DMS 273 (cell line): Measurements from ENCODE around the gene HERC2.
"Not testable (repeated sequence)": the region's sequence is repeated elsewhere in the genome, so short reads cannot be mapped to it uniquely, and the experiment has no call there.

ENCODE experiments used
- DNase-seq: peaks from one replicate; lab custom pipeline; 2025; ENCODE audit not compliant: unreplicated experiment; lab: John Stamatoyannopoulos, UW

The HERC2 gene

DNA sequence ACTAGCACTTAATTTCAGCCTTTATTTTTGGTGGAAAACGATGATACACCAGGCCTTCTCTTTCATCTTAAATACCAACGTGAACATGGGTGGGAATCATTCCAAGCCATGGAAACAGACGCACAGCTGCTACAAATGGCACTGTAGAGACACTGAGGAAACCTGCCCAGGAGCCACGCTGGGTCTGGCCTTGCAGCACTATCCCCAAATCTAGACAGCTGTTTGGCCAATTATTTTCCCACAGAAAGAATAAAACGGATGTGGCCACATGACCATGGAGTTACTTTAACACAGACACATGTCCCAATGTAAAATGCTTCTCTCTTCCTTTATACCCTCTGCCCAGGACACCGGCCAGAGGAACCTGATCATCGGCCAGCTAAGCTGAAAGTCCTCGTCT lies 139.2 kb downstream of the HERC2 start:
- no peak for DNase-seq

DNA sequence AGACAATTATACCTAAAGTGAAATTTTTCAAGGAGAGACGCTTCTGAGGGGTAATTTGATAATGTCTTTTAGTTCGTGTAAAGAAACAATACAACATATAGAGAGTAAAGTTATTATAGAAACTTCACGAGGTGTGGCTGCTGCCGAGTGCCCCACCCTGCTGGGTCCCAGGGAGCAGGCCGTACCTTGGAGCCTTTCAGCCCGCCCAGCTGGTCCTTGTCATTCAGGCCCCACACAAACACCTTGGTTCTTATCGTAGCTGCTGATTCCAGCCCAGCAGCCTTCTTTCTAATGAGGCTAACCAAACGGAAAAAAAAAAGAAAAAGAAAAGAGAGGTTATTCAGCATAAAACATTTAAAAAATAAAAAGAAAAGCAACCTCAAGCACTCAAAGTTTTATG lies 139.8 kb downstream of the HERC2 start:
- no peak for DNase-seq

GRCh38 chr15:28181366-28181765 lies 140.6 kb downstream of the HERC2 start:
- no peak for DNase-seq

- no peak for DNase-seq
Observed at GRCh38 chr15:28179270-28179669, 142.7 kb downstream of the HERC2 start.

DNA sequence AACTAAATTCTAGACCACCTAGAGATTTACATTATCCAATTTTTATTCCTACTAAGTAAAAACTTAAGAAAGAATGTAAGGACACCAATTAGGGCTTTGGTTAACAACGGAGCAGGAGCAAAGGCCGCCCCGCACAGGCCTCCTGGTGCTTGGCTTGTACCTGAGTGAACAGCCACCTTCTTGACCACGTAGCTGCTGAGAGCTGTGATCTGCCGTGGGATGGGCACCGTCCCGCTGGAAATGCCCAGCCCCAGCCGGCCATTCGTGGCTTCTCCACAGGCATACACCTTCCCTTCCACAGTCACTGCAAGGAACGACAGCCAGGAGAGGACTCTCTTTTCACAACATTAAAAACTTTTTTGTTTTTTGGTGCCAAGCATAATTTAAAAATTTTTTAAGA lies 143.3 kb downstream of the HERC2 start:
- DNase-seq: no peak

DNA sequence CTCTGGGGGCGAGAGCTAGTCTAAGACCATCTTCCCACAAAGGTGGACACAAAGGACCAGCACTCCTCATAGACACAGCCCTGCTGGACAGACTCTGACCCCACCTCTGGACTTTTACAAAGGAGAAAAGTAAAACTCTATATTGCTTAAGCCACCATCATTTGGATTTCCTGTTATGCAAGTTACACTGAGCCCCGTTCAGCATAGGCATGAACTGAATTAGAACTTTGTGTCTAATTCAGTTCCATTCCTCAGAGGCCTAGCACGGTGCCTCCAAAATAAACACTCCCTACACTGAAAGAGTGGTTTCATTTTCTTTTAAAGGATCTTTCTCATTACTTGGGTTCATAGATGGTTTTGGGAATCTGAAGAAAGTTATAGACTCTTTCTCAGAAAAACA lies 143.7 kb downstream of the HERC2 start:
- no peak for DNase-seq

- DNase-seq: no peak
Observed at GRCh38 chr15:28169366-28169765, 152.6 kb downstream of the HERC2 start.

- DNase-seq: not testable (repeated sequence)
Observed at GRCh38 chr15:28168405-28169121, 153.4 kb downstream of the HERC2 start.

DNA sequence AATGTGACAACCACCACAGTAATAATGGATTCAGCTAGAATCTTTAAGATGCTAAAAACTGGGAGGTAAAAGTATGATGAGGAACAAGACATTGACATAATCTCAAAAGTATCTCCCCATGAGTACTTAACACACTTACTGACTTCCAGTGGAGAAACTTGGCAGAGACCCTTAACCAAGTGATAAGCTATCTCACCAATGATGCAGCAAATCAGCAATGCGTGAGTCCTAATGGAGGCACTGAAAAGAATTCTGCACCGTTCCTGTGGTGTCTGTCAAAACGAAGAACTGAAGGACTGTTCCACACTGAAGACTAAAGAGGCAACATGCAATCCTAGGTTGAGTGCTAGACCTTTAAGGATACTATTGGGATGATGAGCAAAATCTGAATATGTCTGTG lies 154.9 kb downstream of the HERC2 start:
- DNase-seq: no peak

DNA sequence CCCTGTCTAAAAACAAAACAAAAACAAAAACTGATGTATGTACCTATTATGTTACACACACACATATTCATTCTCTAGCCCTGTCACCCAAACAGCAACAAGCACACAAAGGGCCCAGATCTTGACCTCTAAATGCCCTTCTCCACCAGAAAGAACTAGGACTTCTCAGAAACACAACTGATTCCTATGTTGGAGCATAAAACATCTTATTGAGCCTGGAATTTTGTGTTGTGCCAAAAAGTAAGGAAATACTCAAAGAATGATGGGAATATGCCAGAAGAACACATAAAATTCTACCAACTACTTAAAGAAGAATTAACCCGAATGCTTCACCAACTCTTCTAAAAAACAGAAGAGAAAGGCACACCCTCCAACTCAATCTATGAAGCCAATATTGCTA lies 156.2 kb downstream of the HERC2 start:
- DNase-seq: no peak

GRCh38 chr15:28164876-28165275 lies 157.1 kb downstream of the HERC2 start:
- DNase-seq: no peak

DNA sequence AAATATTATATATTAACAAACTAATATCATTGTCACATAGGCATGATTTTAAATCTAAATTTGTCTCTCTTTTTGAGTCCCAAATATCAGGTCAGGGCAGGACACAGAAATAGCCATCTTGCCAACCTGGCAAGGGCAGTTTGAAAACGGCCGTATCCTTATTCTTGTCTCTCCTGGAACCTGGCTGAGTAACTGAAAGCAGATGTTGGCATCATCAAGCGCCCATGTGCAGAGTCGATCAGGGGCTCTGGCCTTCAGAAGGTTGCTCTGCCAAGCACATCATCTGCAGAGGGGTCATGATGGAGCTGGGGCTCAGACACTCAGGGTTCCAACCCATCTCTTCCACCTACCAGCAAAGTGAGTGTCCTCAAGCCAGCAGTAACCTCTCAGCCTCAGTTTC lies 167.7 kb downstream of the HERC2 start:
- DNase-seq: no peak

DNA sequence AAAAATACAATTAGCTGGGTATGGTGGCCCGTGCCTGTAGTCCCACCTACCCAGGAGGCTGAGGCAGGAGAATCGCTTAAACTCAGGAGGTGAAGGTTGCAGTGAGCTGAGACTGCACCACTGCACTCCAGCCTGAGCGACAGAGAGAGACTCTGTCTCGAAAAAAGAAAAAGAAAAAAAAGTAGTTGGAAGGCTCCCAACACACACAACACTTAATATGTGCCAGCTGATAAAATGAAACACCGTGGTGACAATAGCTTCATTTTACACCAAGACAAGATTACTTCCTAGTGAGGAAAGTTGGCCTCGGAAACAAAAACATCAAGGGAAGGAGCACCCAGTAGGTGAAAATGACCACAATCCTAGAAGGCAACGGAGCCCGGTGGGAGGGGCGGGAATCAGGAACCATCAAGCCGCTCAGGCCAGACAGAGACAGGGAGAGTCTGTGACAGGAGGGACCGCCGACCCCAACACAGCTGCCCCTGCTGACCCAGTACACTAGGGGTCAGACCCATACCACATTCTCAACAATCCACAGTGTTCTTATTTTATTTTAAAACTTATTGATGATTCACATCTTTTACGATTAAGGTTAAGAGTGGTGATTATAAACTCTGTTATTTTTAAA lies 168.4 kb downstream of the HERC2 start:
- no peak for DNase-seq

DNA sequence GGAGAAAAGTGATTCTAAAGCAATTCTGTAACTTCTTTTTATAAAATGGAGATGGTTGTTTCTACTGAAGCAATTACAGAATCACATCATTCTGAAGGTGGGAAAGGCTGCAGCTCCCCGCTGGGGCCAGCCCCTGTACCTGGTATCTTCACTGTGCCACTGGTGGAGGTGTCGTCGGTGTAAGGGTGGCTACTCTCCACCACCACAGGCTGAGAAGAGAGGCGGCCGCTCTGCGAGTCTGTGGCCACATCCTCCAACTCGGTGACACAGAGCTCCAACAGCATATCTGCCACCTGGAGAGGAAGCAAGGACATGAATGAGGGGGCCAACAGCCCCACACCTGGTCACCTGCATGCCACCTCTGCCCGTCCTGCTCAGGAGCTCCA lies 169.4 kb downstream of the HERC2 start:
- not testable (repeated sequence) for DNase-seq

DNA sequence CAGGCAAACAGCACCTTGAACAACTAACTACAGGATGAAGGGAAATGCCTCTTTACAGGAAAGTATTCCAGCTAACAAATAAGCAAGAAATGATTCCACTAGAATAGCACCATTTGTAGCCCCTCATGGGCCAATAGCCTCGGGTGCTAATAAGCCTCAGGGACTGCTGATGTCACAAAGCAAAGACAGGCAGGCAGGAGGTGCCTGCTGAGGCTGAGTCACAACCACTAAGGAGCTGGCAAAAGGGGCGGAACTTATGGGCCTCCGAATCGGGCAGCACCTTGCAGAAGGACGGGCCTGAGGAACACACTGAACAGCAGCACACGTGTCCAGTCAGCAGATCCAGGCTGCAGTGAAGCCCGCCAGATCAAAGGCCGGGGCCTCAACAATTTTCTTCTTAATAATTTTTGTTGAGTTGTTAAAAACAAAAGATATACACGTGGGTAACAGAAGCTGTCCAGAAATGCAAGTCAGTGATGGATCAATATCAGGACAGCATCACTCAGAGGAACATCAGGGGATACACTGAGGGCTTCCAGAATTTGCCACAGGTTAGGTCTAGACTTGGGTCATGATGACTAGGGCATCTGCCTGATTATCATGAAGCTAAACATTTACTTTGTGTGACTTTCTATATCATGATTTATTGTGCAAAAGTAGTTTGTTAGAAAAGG lies 170.0 kb downstream of the HERC2 start:
- DNase-seq: not testable (repeated sequence)

GRCh38 chr15:28147801-28148200 lies 174.2 kb downstream of the HERC2 start:
- DNase-seq: no peak

DNA sequence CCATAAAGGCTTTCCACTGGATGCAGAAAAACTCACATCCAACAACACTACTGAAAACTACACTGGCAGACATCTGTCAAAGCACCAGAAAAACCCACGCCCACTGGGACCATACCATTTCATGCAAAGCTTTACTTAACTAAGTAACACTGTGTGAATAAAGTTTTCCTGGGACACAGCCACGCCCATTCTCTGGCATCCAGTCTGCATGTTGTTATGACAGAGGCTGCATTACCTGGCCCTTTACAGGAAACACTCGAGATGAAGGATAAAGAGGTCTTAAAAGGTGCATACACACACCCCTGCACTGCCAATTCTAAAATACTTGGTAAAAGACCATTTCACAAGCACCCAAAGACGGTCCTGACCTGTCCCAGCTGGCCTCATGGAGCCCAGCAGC lies 176.6 kb downstream of the HERC2 start:
- DNase-seq: not testable (repeated sequence)

GRCh38 chr15:28140062-28140461 lies 181.9 kb downstream of the HERC2 start:
- DNase-seq: no peak

DNA sequence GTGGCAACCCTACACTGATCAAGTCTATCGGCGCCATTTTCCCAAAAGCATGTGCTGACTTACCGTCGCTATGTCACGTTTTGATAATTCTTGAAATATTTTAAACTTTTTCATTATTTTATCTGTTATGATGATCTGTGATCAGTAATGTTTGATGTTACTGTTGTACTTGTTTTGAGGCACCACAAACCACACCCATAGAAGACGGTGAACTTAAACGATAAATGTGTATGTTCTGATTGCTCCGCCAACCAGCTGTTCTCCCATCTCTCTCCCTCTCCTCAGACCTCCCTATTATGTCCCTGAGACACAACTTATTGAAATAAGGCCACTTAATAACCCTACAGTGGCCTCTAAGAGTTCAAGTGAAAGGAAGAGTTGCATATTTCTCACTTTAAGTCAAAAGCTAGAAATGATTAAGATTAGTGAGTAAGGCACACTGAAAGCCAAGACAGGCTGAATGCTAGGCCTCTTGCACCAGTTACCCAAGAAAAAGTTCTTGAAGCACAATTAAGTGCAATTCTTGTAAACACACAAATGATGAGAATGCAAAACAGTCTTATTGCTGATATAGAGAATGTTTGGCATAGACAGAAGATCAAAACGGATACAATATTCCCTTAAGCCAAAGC lies 184.5 kb downstream of the HERC2 start:
- not testable (repeated sequence) for DNase-seq

GRCh38 chr15:28136236-28136904 lies 185.6 kb downstream of the HERC2 start:
- peak; percentile 2 for DNase-seq

DNA sequence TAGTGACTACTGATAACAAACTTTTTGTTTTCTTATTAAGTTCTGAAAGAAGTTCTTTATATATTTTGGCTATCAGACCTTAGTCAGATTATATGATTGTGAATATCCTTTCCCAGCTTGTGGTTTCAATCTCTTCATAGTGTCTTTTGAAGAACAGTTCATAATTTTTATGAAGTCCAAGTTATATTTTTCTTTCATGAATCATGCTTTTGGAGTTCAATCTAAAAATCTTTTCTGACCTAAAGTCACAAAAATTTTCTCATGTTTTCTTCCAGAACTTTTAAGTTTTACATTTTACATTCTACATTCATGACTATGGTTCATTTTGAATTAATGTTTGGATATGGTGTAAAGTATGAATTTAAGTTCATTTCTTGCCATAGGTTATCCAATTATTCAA lies 188.7 kb downstream of the HERC2 start:
- DNase-seq: no peak
